PC-3 (cell line): Measurements from ENCODE around the gene SCN5A. TPM values are rescaled to one million over a fixed set of nuclear protein-coding genes. Genes with fewer than 3 reads are reported as not detected.

Source experiments
- ATAC-seq: fragments of 200-7000 bp; cut with Tn5 transposase; 2 replicates; pipeline ENCODE4 v1.9.1; 2020; ENCODE audit warnings: mild to moderate bottlenecking, moderate library complexity
- BruUV-seq: library from RNA; stranded (reverse); fragments of 400-500 nt; replicated peaks from 2 replicates; lab custom pipeline; 2021; lab: Mats Ljungman, UMichigan
- CTCF ChIA-PET: fragments of 300-600 bp; sonication (Branson Sonifier 250); formaldehyde crosslinking; loops from one replicate; lab custom pipeline; 2022; ENCODE audit warnings: antibody characterized with exemption; lab: Charles Lee
- POLR2A ChIA-PET: fragments of 300-600 bp; sonication (Branson Sonifier 250); formaldehyde crosslinking; loops from one replicate; lab custom pipeline; 2022; ENCODE audit warnings: antibody characterized with exemption; ENCODE audit not compliant: unreplicated experiment; lab: Charles Lee
- DNase-seq: peaks from one replicate; pipeline ENCODE4 v3.0.0-alpha.2; 2015
- H2AFZ ChIP-seq: fragments of 300-600 bp; sonication (generic); 2 replicates; pipeline ENCODE4 v1.6.0; 2016; ENCODE audit warnings: antibody characterized with exemption, low read length
- H3F3A ChIP-seq: fragments of 300-600 bp; sonication (generic); one replicate; pipeline ENCODE4 v1.6.0; 2017; ENCODE audit warnings: antibody characterized with exemption, low read length, control low read depth, mild to moderate bottlenecking; ENCODE audit not compliant: unreplicated experiment
- H3K27ac ChIP-seq: fragments of 300-600 bp; sonication (generic); 2 replicates; pipeline ENCODE4 v1.5.1; 2016; ENCODE audit warnings: mild to moderate bottlenecking, low read length
- H3K27me3 ChIP-seq: fragments of 300-600 bp; sonication (generic); 2 replicates; pipeline ENCODE4 v1.6.1; 2016; ENCODE audit warnings: low read length, mixed read lengths
- H3K36me3 ChIP-seq: fragments of 300-600 bp; sonication (generic); 2 replicates; pipeline ENCODE4 v1.6.1; 2016; ENCODE audit warnings: low read depth, mixed run types, low read length, mixed read lengths
- H3K4me1 ChIP-seq: fragments of 300-600 bp; sonication (generic); 2 replicates; pipeline ENCODE4 v1.5.1; 2016; ENCODE audit warnings: low read length; ENCODE audit not compliant: insufficient read depth
- H3K4me2 ChIP-seq: fragments of 300-600 bp; sonication (generic); 2 replicates; pipeline ENCODE4 v1.6.0; 2016; ENCODE audit warnings: low read length
- H3K4me3 ChIP-seq: fragments of 300-600 bp; sonication (generic); 2 replicates; pipeline ENCODE4 v1.5.1; 2016; ENCODE audit warnings: mild to moderate bottlenecking, low read length, mixed read lengths
- H3K79me2 ChIP-seq: fragments of 300-600 bp; sonication (generic); 2 replicates; pipeline ENCODE4 v1.6.1; 2017; ENCODE audit warnings: low read length, mixed read lengths
- H3K9ac ChIP-seq: fragments of 300-600 bp; sonication (generic); 2 replicates; pipeline ENCODE4 v1.6.0; 2016; ENCODE audit warnings: mild to moderate bottlenecking, low read length
- H3K9me2 ChIP-seq: fragments of 300-600 bp; sonication (generic); replicated peaks from 2 replicates; pipeline ENCODE4 v1.6.1; 2016; ENCODE audit warnings: mixed run types, low read length, mixed read lengths
- H3K9me3 ChIP-seq: fragments of 300-600 bp; sonication (generic); 2 replicates; pipeline ENCODE4 v1.6.1; 2016; ENCODE audit warnings: low read length, mixed read lengths
- H4K20me1 ChIP-seq: fragments of 300-600 bp; sonication (generic); 2 replicates; pipeline ENCODE4 v1.6.1; 2016; ENCODE audit warnings: low read length, mixed read lengths
- CTCF ChIP-seq: fragments of 300-600 bp; sonication (generic); conservative IDR thresholded peaks from 2 replicates; pipeline ENCODE4 v1.5.1; 2017; ENCODE audit warnings: antibody characterized with exemption, low read depth, mild to moderate bottlenecking, low read length
- EZH2 ChIP-seq: fragments of 300-600 bp; sonication (generic); IDR thresholded peaks from one replicate; pipeline ENCODE4 v1.6.1; 2017; ENCODE audit warnings: antibody characterized with exemption, mild to moderate bottlenecking, low read length; ENCODE audit not compliant: unreplicated experiment
- EZH2phosphoT487 ChIP-seq: fragments of 300-600 bp; sonication (generic); IDR thresholded peaks from 2 replicates; pipeline ENCODE4 v1.6.1; 2018; ENCODE audit warnings: mild to moderate bottlenecking, antibody characterized with exemption, low read length, borderline replicate concordance
- intact Hi-C: fragments of 100-400 bp; cut with micrococcal nuclease; formaldehyde crosslinking; loops from 2 replicates; pipeline ENCODE4 v1.9.0; 2023
- total RNA-seq: library from RNA; depleted of rRNA; stranded (reverse); fragments of >200 nt; gene quantifications from 2 replicates; pipeline ENCODE4 v1.2.3, GENCODE V29; 2014

The SCN5A gene
- total RNA-seq, 1 experiment from 2014 or later = not detected

GRCh38 chr3:38586546-38587520 lies 62.7 kb downstream of the SCN5A start:
- DNase-seq (no peak), ATAC-seq (no peak)
- Histone ChIP-seq H3F3A (no peaks in the 10 kb centered on the region), H2AFZ (no peak overlapping the region), H3K4me3 (no peak overlapping the region), H3K27me3 (peaks cover 79% of the 10 kb centered on the region), H3K9me3 (no peaks in the 10 kb centered on the region), H3K36me3 (no peaks in the 10 kb centered on the region), H3K79me2 (no peaks in the 10 kb centered on the region), H4K20me1 (no peaks in the 10 kb centered on the region), H3K9me2 (no peaks in the 10 kb centered on the region), H3K27ac (no peak overlapping the region), H3K4me1 (no peaks in the 10 kb centered on the region), H3K9ac (no peak overlapping the region), H3K4me2 (no peak overlapping the region)
- no peak for TF ChIP-seq CTCF
- TF ChIP-seq EZH2 = no peak
- no peak for TF ChIP-seq EZH2phosphoT487
- ChIA-PET POLR2A (no interaction called here), CTCF (no interaction called here)
- intact Hi-C loops = no loop called here
- BruUV-seq = no TSS peak

GRCh38 chr3:38585791-38586420 lies 63.6 kb downstream of the SCN5A start:
- Histone ChIP-seq H2AFZ (no peak overlapping the region), H3K4me1 (no peaks in the 10 kb centered on the region), H3K27ac (no peak overlapping the region), H3K9me2 (no peaks in the 10 kb centered on the region), H3K4me2 (no peak overlapping the region), H3K9me3 (no peaks in the 10 kb centered on the region), H3K27me3 (peaks cover 77% of the 10 kb centered on the region), H3K79me2 (no peaks in the 10 kb centered on the region), H3F3A (no peaks in the 10 kb centered on the region), H3K9ac (no peak overlapping the region), H4K20me1 (no peaks in the 10 kb centered on the region), H3K4me3 (no peak overlapping the region), H3K36me3 (no peaks in the 10 kb centered on the region)
- TF ChIP-seq EZH2phosphoT487 (no peak), CTCF (no peak), EZH2 (no peak)
- BruUV-seq = no TSS peak
- DNase-seq (no peak), ATAC-seq (no peak)
- ChIA-PET POLR2A (no interaction called here), CTCF (no interaction called here)
- intact Hi-C loops = no loop called here

GRCh38 chr3:38583688-38584087 lies 65.8 kb downstream of the SCN5A start:
- BruUV-seq = no TSS peak
- no peak for DNase-seq
- Histone ChIP-seq H3K27me3 (peaks cover 61% of the 10 kb centered on the region), H3K4me3 (no peak overlapping the region), H3K79me2 (no peaks in the 10 kb centered on the region), H3K9me3 (no peaks in the 10 kb centered on the region), H2AFZ (no peak overlapping the region), H3K9ac (no peak overlapping the region), H3K27ac (no peak overlapping the region), H3F3A (no peaks in the 10 kb centered on the region), H4K20me1 (no peaks in the 10 kb centered on the region), H3K9me2 (no peaks in the 10 kb centered on the region), H3K4me1 (no peaks in the 10 kb centered on the region), H3K4me2 (no peak overlapping the region), H3K36me3 (no peaks in the 10 kb centered on the region)
- CTCF ChIA-PET = no interaction called here
- ATAC-seq = no peak
- intact Hi-C loops = no loop called here
- TF ChIP-seq CTCF (no peak), EZH2phosphoT487 (no peak), EZH2 (no peak)
- POLR2A ChIA-PET = no interaction called here
